Adrenal gland (tissue), 12 donors: ENCODE data around the gene CHCHD1. TPM values are rescaled to one million over a fixed set of nuclear protein-coding genes. Genes with fewer than 3 reads are reported as not detected.
"Not testable (repeated sequence)": the region's sequence is repeated elsewhere in the genome, so short reads cannot be mapped to it uniquely, and the experiment has no call there.

Experiments
- DNase-seq, 7 donors: peaks; one replicate each; pipeline ENCODE4 v3.0.0-alpha.2; 2019 to 2020
- H3K27ac ChIP-seq, 5 donors: fragments of 200-600 bp; sonication (generic) in 4 of 5; 1 replicate in 3 of 5; 2 replicates in 2 of 5; pipeline versions ENCODE4 v1.5.1 to v1.8.0; 2016 to 2020; ENCODE audit warnings: mild to moderate bottlenecking in 1 of 5
- H3K27me3 ChIP-seq: fragments of 200-600 bp; 2 replicates; pipeline ENCODE4 v1.8.0; 2021
- H3K36me3 ChIP-seq, 2 donors: fragments of 200-600 bp; replicated peaks in 1 of 2; 1 replicate in 1 of 2; 2 replicates in 1 of 2; pipeline versions ENCODE4 v1.5.1 to v1.8.0; 2018 to 2022
- H3K4me1 ChIP-seq, 2 donors: fragments of 200-600 bp; replicated peaks in 1 of 2; 1 replicate in 1 of 2; 2 replicates in 1 of 2; pipeline versions ENCODE4 v1.5.1 to v1.8.0; 2018 to 2021
- H3K4me3 ChIP-seq, 4 donors: fragments of 200-600 bp; sonication (generic) in 3 of 4; one replicate each; pipeline ENCODE4 v1.5.1; 2016 to 2018
- H3K9me3 ChIP-seq, 3 donors: fragments of 200-600 bp; sonication (generic) in 1 of 3; replicated peaks in 1 of 3; 1 replicate in 2 of 3; 2 replicates in 1 of 3; pipeline versions ENCODE4 v1.5.1 to v1.8.0; 2016 to 2021
- POLR2A ChIP-seq, 2 donors: fragments of 450-650 bp; IDR thresholded peaks; one replicate each; pipeline ENCODE4 v1.6.1; 2017; ENCODE audit warnings: antibody characterized with exemption in 2 of 2, mild to moderate bottlenecking in 2 of 2, moderate library complexity in 1 of 2
- WGBS, 4 donors: extraction: QIAGEN DNeasy Blood & Tissue Kit in 2 of 4; methylation state at CpG; one replicate each; pipeline versions ENCODE4 v1.1.5 to v1.1.7; 2013 to 2017; 5-methylcytosine and 5-hydroxymethylcytosine counted together
- intact Hi-C, 2 donors: fragments of 100-400 bp; cut with DNase I; formaldehyde crosslinking; loops; one replicate each; pipeline versions ENCODE4 v1.14.1 to v1.15.0; 2022 to 2023
- polyA plus RNA-seq, 3 donors: library from polyadenylated mRNA; stranded (reverse); fragments of 200-250 nt in 2 of 3; fragments of 350-450 nt in 1 of 3; fragmentation: Illumina TruSeq in 1 of 3; extraction: RNeasy Lipid Tissue Mini Kit (QIAGEN cat#74804) in 1 of 3; gene quantifications; one replicate each; pipeline ENCODE4 v1.2.3, GENCODE V29; 2013 to 2014
- small RNA-seq, 2 donors: library from RNA; depleted of rRNA; stranded (forward); fragments of <200 nt; gene quantifications; one replicate each; pipeline ENCODE3, GENCODE V24; 2016
- total RNA-seq, 9 donors: library from RNA; depleted of rRNA in 4 of 9; stranded (reverse); fragments of >200 nt in 4 of 9; fragments of 120-200 nt in 1 of 9; fragmentation: NEBNext Ultra II Directional in 1 of 9; extraction: Animal tissue kit (Norgen Biotek cat#: 25700) in 1 of 9; gene quantifications; one replicate each; pipeline versions ENCODE4 v1.1.0 to v1.2.4, GENCODE V29; 2013 to 2023
- TF ChIP-seq, protein P1 (sequence below), 6 experiments: fragments of 450-650 bp in 4 of 6; fragments of 200-600 bp in 2 of 6; sonication (generic) in 1 of 6; IDR thresholded peaks; 1 replicate in 5 of 6; 2 replicates in 1 of 6; pipeline versions ENCODE4 v1.5.1 to v1.8.0; 2016 to 2021; ENCODE audit warnings: antibody characterized with exemption in 6 of 6, mild to moderate bottlenecking in 2 of 6, moderate library complexity in 1 of 6
- donor health status: healthy with polysubstance abuse.
- donor health status: Bipolar disorder and iron deficiency.
- donor health status: DM: yes; HTN: yes; CAD: no.
- donor health status: DM: no; HTN: no; CAD: no.
- donor health status: DM: no; HTN: no; CAD: no.
- donor health status: DM: yes; HTN: yes; CAD: no.

CHCHD1 gene
- total and polyA plus RNA-seq, 12 donors: 31.7 to 83.1 (median 47.4) TPM

DNA sequence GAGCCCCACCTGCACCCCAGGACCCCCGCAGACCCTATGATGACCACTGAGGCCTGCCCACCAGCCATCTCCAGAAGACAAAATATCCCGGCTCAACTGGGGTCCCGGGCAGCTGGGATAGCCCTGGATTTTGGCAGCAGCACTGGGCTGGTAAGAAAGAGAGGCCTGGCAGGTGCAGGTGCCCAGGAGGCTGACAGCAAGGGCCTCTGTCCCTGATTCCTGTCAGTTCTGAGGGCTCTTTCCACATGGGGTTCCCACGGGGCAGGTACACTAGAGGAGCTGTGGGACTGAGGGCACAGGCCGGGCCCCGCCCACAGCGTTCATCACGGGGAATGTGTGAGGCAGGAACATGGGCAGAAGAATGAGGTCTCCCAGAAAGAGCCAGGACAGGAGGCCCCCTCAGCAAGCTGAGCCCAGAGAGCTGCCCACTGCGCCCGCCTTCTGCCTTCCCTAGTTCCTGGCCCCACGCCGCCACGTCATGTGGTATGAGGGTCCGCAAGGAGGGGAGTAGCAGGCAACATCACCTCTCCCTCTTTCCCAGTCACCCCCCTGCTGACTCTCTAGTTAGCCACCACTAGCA, 42.4 kb downstream of the CHCHD1 start:
- no peaks in the 10 kb centered on the region for H3K4me1 ChIP-seq
- TF ChIP-seq POLR2A (IDR thresholded peaks at IDR 0.05): no peak
- TF ChIP-seq, protein P1, sequence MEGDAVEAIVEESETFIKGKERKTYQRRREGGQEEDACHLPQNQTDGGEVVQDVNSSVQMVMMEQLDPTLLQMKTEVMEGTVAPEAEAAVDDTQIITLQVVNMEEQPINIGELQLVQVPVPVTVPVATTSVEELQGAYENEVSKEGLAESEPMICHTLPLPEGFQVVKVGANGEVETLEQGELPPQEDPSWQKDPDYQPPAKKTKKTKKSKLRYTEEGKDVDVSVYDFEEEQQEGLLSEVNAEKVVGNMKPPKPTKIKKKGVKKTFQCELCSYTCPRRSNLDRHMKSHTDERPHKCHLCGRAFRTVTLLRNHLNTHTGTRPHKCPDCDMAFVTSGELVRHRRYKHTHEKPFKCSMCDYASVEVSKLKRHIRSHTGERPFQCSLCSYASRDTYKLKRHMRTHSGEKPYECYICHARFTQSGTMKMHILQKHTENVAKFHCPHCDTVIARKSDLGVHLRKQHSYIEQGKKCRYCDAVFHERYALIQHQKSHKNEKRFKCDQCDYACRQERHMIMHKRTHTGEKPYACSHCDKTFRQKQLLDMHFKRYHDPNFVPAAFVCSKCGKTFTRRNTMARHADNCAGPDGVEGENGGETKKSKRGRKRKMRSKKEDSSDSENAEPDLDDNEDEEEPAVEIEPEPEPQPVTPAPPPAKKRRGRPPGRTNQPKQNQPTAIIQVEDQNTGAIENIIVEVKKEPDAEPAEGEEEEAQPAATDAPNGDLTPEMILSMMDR (IDR thresholded peaks at IDR 0.05): no peak
- WGBS, 4 donors: 93 to 98% (median 96%) methylated on average over 8 to 14 of the region's 14 CpGs
- no peak for DNase-seq
- H3K9me3 ChIP-seq: no peaks in the 10 kb centered on the region
- no peak overlapping the region for H3K4me3 ChIP-seq
- intact Hi-C loops: no loop called here
- no peaks in the 10 kb centered on the region for H3K27me3 ChIP-seq
- no peak overlapping the region for H3K27ac ChIP-seq
- H3K36me3 ChIP-seq: peaks cover 0 to 19% of the 10 kb centered on the region in 2 donors

DNA sequence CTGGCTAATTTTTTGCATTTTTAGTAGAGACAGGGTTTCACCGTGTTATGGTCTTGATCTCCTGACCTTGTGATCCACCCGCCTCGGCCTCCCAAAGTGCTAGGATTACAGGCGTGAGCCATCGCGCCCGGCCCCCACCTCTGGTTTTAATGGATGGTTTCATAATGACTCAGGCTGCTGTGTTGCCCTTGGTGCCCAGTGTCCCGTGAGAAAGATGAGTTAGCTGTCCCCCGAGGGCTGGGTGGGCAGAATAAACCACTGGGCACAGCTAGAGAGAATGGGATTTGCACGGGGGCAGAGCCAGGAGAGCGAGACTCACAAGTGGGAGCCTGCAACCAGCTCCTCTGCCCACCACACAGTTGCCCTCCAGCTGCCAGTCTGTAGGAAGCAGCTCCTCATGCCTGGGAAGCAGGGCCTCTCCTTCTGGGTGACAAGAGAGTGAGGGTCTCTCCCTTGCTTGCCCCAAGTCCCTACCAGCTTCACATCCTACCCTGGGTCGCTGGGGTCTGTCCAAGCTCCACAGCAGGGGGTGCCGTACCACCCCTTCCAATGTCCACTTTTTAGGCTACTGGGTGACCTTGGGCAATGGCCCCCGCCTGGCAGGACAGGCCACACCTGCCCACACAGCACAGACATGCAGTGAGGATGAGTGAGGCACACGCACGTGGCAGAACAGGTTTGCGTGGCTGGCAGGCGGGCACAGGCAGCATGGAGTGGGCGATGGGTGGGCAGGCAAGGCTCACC, 45.7 kb downstream of the CHCHD1 start:
- 87 to 91% (median 90%) methylated on average over 16 to 19 of the region's 19 CpGs for WGBS, 4 donors
- H3K4me1 ChIP-seq: no peaks in the 10 kb centered on the region
- no peak for DNase-seq
- H3K36me3 ChIP-seq: peaks cover 0 to 7% of the 10 kb centered on the region in 2 donors
- no peak overlapping the region for H3K27ac ChIP-seq
- H3K27me3 ChIP-seq: no peaks in the 10 kb centered on the region
- intact Hi-C loops: no loop called here
- no peak overlapping the region for H3K4me3 ChIP-seq
- no peaks in the 10 kb centered on the region for H3K9me3 ChIP-seq
- TF ChIP-seq, protein P1 (IDR thresholded peaks at IDR 0.05): no peak
- TF ChIP-seq POLR2A (IDR thresholded peaks at IDR 0.05): no peak

DNA sequence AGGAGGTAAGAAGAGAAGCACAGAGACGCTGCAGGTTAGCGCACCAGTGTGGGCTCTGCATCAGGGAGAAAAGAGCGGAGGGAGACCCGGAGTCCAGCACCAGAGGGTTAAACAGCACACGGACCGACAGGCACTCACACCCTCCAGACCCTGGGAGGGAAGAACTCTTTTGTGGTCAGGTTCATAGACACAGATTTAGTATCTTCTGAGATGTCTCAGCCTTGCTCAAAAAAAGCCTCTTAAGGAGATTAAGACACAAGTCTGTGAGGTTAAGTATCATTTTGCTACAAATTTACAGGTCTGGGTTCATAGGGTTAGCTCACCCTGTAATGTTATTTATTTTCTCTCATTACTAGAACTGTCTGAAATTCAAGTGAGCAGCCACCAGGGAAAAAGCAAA, 46.3 kb downstream of the CHCHD1 start:
- intact Hi-C loops: no loop called here
- peaks cover 0 to 7% of the 10 kb centered on the region in 2 donors for H3K36me3 ChIP-seq
- no peak overlapping the region for H3K27ac ChIP-seq
- WGBS, 4 donors: 91 to 97% (median 93%) methylated on average over 6 of the region's 6 CpGs
- no peak overlapping the region for H3K4me3 ChIP-seq
- no peak for TF ChIP-seq POLR2A (IDR thresholded peaks at IDR 0.05)
- TF ChIP-seq, protein P1 (IDR thresholded peaks at IDR 0.05): no peak
- no peaks in the 10 kb centered on the region for H3K4me1 ChIP-seq
- no peak for DNase-seq
- H3K9me3 ChIP-seq: no peaks in the 10 kb centered on the region
- H3K27me3 ChIP-seq: no peaks in the 10 kb centered on the region

DNA sequence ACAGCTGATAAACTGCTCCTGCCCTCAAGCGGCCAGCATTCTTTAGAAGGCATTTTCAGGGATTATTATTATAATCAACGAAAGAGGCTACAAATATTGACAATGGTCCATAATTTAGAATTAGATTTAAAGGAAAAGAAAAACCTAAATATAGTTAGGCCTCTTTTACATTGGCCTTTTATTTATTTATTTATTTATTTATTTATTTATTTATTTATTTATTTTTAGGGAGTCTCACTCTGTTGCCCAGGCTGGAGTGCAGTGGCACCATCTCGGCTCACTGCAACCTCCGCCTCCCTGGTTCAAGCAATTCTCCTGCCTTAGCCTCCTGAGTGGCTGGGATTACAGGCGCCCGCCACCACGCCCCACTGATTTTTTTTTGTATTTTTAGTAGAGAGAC, 47.2 kb downstream of the CHCHD1 start:
- not testable (repeated sequence) for H3K27me3 ChIP-seq, H3K36me3 ChIP-seq
- 88 to 94% (median 92%) methylated on average over 7 of the region's 7 CpGs for WGBS, 4 donors

More for the DNA sequence above, 47.2 kb downstream of the CHCHD1 start:
- H3K9me3 ChIP-seq, H3K4me1 ChIP-seq, H3K4me3 ChIP-seq, H3K27ac ChIP-seq, intact Hi-C loops, DNase-seq: not testable (repeated sequence)

Small RNAs within 50 kb of the gene (small RNA-seq; reads per million reads assigned to genes)
- gene AC022400.4 (0 reads per million in 2 donors), gene AC022400.9 (0 reads per million in 2 donors), gene ZSWIM8-AS1 (0 reads per million in 2 donors)

Other genes with a start within 250 kb of the CHCHD1 start
- 10 to 100 TPM; 10.0 to 26.8 (median 17.5) TPM for gene USP54, start 190.7 kb upstream of the CHCHD1 start, total RNA-seq
- 10 to 100 TPM in 1 of 3 donors, 1 to 10 TPM in 2; 7.3 to 11.6 (median 7.8) TPM for gene USP54, start 190.7 kb upstream of the CHCHD1 start, polyA plus RNA-seq
- gene MYOZ1, start 140.6 kb upstream of the CHCHD1 start, total RNA-seq: 1 to 10 TPM in 2 of 9 donors, under 1 TPM in 7; 0.18 to 4.2 (median 0.48) TPM
- gene MYOZ1, start 140.6 kb upstream of the CHCHD1 start, polyA plus RNA-seq: under 1 TPM; 0.40 to 0.74 (median 0.48) TPM
- 1 to 10 TPM in 3 of 9 donors, under 1 TPM in 4, not detected in 2; 0.06 to 4.3 (median 0.65) TPM for gene SYNPO2L, start 126.0 kb upstream of the CHCHD1 start, total RNA-seq
- gene SYNPO2L, start 126.0 kb upstream of the CHCHD1 start, polyA plus RNA-seq: under 1 TPM; 0.27 to 0.48 (median 0.32) TPM
- 10 to 100 TPM in 3 of 9 donors, 1 to 10 TPM in 6; 4.6 to 16.1 (median 7.1) TPM for gene AGAP5, start 83.9 kb upstream of the CHCHD1 start, total RNA-seq
- gene AGAP5, start 83.9 kb upstream of the CHCHD1 start, polyA plus RNA-seq: 10 to 100 TPM in 2 of 3 donors, 1 to 10 TPM in 1; 5.8 to 19.0 (median 13.3) TPM
- 100 to 1,000 TPM in 3 of 9 donors, 10 to 100 TPM in 6; 61.3 to 133 (median 86.4) TPM for gene SEC24C, start 37.7 kb upstream of the CHCHD1 start, total RNA-seq
- gene SEC24C, start 37.7 kb upstream of the CHCHD1 start, polyA plus RNA-seq: 100 to 1,000 TPM in 1 of 3 donors, 10 to 100 TPM in 2; 38.4 to 109 (median 52.7) TPM
- 100 to 1,000 TPM in 5 of 9 donors, 10 to 100 TPM in 4; 55.7 to 197 (median 108) TPM for gene ZSWIM8, start 3.6 kb downstream of the CHCHD1 start, total RNA-seq
- 100 to 1,000 TPM in 2 of 3 donors, 10 to 100 TPM in 1; 74.4 to 714 (median 520) TPM for gene ZSWIM8, start 3.6 kb downstream of the CHCHD1 start, polyA plus RNA-seq
- 10 to 100 TPM; 13.0 to 67.0 (median 41.4) TPM for gene NDST2, start 29.6 kb downstream of the CHCHD1 start, total RNA-seq
- gene NDST2, start 29.6 kb downstream of the CHCHD1 start, polyA plus RNA-seq: 10 to 100 TPM; 14.5 to 23.0 (median 21.9) TPM
- 10 to 100 TPM; 12.7 to 27.3 (median 22.1) TPM for gene CAMK2G, start 92.5 kb downstream of the CHCHD1 start, total RNA-seq
- 10 to 100 TPM; 16.3 to 19.7 (median 19.7) TPM for gene CAMK2G, start 92.5 kb downstream of the CHCHD1 start, polyA plus RNA-seq
- 10 to 100 TPM in 2 of 9 donors, 1 to 10 TPM in 6, under 1 TPM in 1; 0.94 to 10.6 (median 7.4) TPM for gene PLAU, start 129.1 kb downstream of the CHCHD1 start, total RNA-seq
- 10 to 100 TPM in 1 of 3 donors, 1 to 10 TPM in 2; 2.6 to 19.4 (median 3.7) TPM for gene PLAU, start 129.1 kb downstream of the CHCHD1 start, polyA plus RNA-seq
- 10 to 100 TPM; 30.6 to 90.7 (median 47.4) TPM for gene VCL, start 216.1 kb downstream of the CHCHD1 start, total RNA-seq
- 10 to 100 TPM; 14.3 to 36.4 (median 16.7) TPM for gene VCL, start 216.1 kb downstream of the CHCHD1 start, polyA plus RNA-seq